B cell (primary cell): ENCODE results near the gene CD38. TPM values are rescaled to one million over a fixed set of nuclear protein-coding genes. Genes with fewer than 3 reads are reported as not detected.

Experiments used
- ATAC-seq: fragments of 200-7000 bp; cut with Tn5 transposase; one replicate; pipeline ENCODE4 v1.10.0; 2021; ENCODE audit warnings: low read depth, mild to moderate bottlenecking, moderate number of reproducible peaks, moderate library complexity
- CTCF ChIA-PET: fragments of 350-600 bp; sonication (Branson Sonifier 250); formaldehyde crosslinking; loops from one replicate; lab custom pipeline; 2021; ENCODE audit warnings: antibody characterized with exemption, inconsistent platforms; lab: Charles Lee
- POLR2A ChIA-PET: fragments of 350-600 bp; sonication (Branson Sonifier 250); formaldehyde crosslinking; loops from one replicate; lab custom pipeline; 2021; ENCODE audit warnings: antibody characterized with exemption; lab: Charles Lee
- DNase-seq: peaks from one replicate; pipeline ENCODE4 v3.0.0; 2013
- H2AFZ ChIP-seq: 2 replicates; pipeline ENCODE4 v1.6.1; 2012; ENCODE audit warnings: mild to moderate bottlenecking, low read depth, low read length; ENCODE audit not compliant: insufficient read depth, poor library complexity, severe bottlenecking
- H3K27ac ChIP-seq, 2 donors: 1 replicate in 1 of 2; 2 replicates in 1 of 2; pipeline ENCODE4 v1.5.1; 2012 to 2013; ENCODE audit warnings: low read length in 2 of 2, mild to moderate bottlenecking in 2 of 2, moderate library complexity in 1 of 2
- H3K27me3 ChIP-seq, 4 experiments: fragments of 200-600 bp in 1 of 4; sonication (generic) in 1 of 4; replicated peaks in 1 of 4; 1 replicate in 2 of 4; 2 replicates in 2 of 4; pipeline versions ENCODE4 v1.6.1 to v1.7.0; 2013 to 2016; ENCODE audit warnings: low read length in 3 of 4, mild to moderate bottlenecking in 2 of 4, mixed read lengths in 1 of 4, moderate library complexity in 1 of 4; ENCODE audit not compliant: insufficient read depth in 4 of 4, control insufficient read depth in 3 of 4; ENCODE audit errors: control extremely low read depth in 1 of 4
- H3K36me3 ChIP-seq, 2 experiments: replicated peaks in 1 of 2; 1 replicate in 1 of 2; 2 replicates in 1 of 2; pipeline versions ENCODE4 v1.6.1 to v1.7.1; 2013; ENCODE audit warnings: low read length in 1 of 2; ENCODE audit not compliant: insufficient read depth in 2 of 2, control insufficient read depth in 1 of 2; ENCODE audit errors: control extremely low read depth in 1 of 2, extremely low read depth in 1 of 2
- H3K4me1 ChIP-seq, 2 donors: fragments of 200-600 bp in 1 of 2; sonication (generic) in 1 of 2; 1 replicate in 1 of 2; 2 replicates in 1 of 2; pipeline versions ENCODE4 v1.5.1 to v1.6.1; 2013 to 2017; ENCODE audit warnings: low read length in 2 of 2; ENCODE audit not compliant: control insufficient read depth in 2 of 2, insufficient read depth in 2 of 2
- H3K4me2 ChIP-seq: replicated peaks from 2 replicates; pipeline ENCODE3; 2012; ENCODE audit warnings: mild to moderate bottlenecking, low read depth, low read length; ENCODE audit not compliant: poor library complexity, severe bottlenecking
- H3K4me3 ChIP-seq, 5 experiments: fragments of 200-600 bp in 1 of 5; sonication (generic) in 1 of 5; 1 replicate in 3 of 5; 2 replicates in 2 of 5; pipeline versions ENCODE4 v1.5.1 to v1.7.0; 2011 to 2016; ENCODE audit warnings: low read length in 4 of 5, mild to moderate bottlenecking in 4 of 5, low read depth in 2 of 5, control low read depth in 1 of 5, moderate library complexity in 1 of 5; ENCODE audit not compliant: insufficient read depth in 1 of 5; ENCODE audit errors: control extremely low read depth in 1 of 5, extremely low read depth in 1 of 5
- H3K79me2 ChIP-seq: fragments of 200-600 bp; sonication (generic); one replicate; pipeline ENCODE4 v1.6.0; 2016; ENCODE audit warnings: low read length; ENCODE audit not compliant: control insufficient read depth, insufficient read depth
- H3K9ac ChIP-seq: fragments of 200-600 bp; sonication (generic); 2 replicates; pipeline ENCODE4 v1.6.1; 2017; ENCODE audit warnings: mild to moderate bottlenecking, low read length, moderate library complexity
- H3K9me3 ChIP-seq, 3 donors: one replicate each; pipeline versions ENCODE4 v1.6.1 to v1.7.1; 2013; ENCODE audit warnings: low read length in 2 of 3; ENCODE audit not compliant: control insufficient read depth in 2 of 3, insufficient read depth in 1 of 3; ENCODE audit errors: control extremely low read depth in 1 of 3
- H4K20me1 ChIP-seq: 2 replicates; pipeline ENCODE4 v1.6.0; 2012; ENCODE audit warnings: mild to moderate bottlenecking, low read length; ENCODE audit not compliant: insufficient read depth, control insufficient read depth, poor library complexity, severe bottlenecking
- H3K27ac Mint-ChIP-seq: one replicate; pipeline ENCODE4 v1.8.0; 2021; ENCODE audit warnings: mixed read lengths
- H3K27me3 Mint-ChIP-seq: one replicate; pipeline ENCODE4 v1.8.0; 2021; ENCODE audit warnings: mixed read lengths
- H3K4me1 Mint-ChIP-seq: one replicate; pipeline ENCODE4 v1.8.0; 2021; ENCODE audit warnings: mixed read lengths
- H3K4me3 Mint-ChIP-seq: one replicate; pipeline ENCODE4 v1.8.0; 2021; ENCODE audit warnings: mixed read lengths
- H3K9me3 Mint-ChIP-seq: one replicate; pipeline ENCODE4 v1.8.0; 2022; ENCODE audit warnings: mixed read lengths; ENCODE audit not compliant: insufficient read depth
- CTCF ChIP-seq: fragments of 200-600 bp; IDR thresholded peaks from one replicate; pipeline ENCODE4 v1.8.0; 2022; ENCODE audit warnings: antibody characterized with exemption, mild to moderate bottlenecking
- EZH2 ChIP-seq: IDR thresholded peaks from 2 replicates; pipeline ENCODE4 v1.6.1; 2012; ENCODE audit warnings: borderline replicate concordance, low read depth, mild to moderate bottlenecking, moderate library complexity, low read length; ENCODE audit not compliant: insufficient read depth, poor library complexity, severe bottlenecking
- WGBS: methylation state at CpG from one replicate; pipeline ENCODE4 v1.1.5; 2013; ENCODE audit warnings: missing lambda C conversion rate; ENCODE audit not compliant: insufficient coverage; 5-methylcytosine and 5-hydroxymethylcytosine counted together
- intact Hi-C: fragments of 100-400 bp; cut with micrococcal nuclease; formaldehyde crosslinking; loops from one replicate; pipeline ENCODE4 v1.10.0; 2022
- polyA plus RNA-seq: library from polyadenylated mRNA; depleted of rRNA; stranded (reverse); fragments of >200 nt; gene quantifications from 2 replicates; pipeline ENCODE4 v1.2.3, GENCODE V29; 2012
- total RNA-seq, 2 donors: library from RNA; stranded (reverse); fragments of 120-200 nt in 1 of 2; gene quantifications; 1 replicate in 1 of 2; 2 replicates in 1 of 2; pipeline versions ENCODE4 v1.2.3 to v1.2.4, GENCODE V29; 2013 to 2022

CD38 gene
- total and polyA plus RNA-seq, 2 donors (not counting 1 experiment from before 2014, with no cell fraction given), result 10.1 to 12.9 TPM

- no peak overlapping the region for H2AFZ ChIP-seq
- H3K27ac ChIP-seq, result no peak overlapping the region
- no peak overlapping the region for H3K4me2 ChIP-seq
- no peak overlapping the region for H3K27ac Mint-ChIP-seq
- 88% methylated on average over 8 of the region's 10 CpGs for WGBS
- ChIA-PET CTCF (interaction anchor here (0.9 to 1.5 kb wide), 3 partner anchors 34 to 43 kb away, joined by 3 to 4 read pairs (median 3); no protein-coding TSS in a partner anchor), POLR2A (no interaction called here)
- no peaks in the 10 kb centered on the region for H3K9me3 Mint-ChIP-seq
- no peaks in the 10 kb centered on the region for H3K27me3 ChIP-seq
- no peaks in the 10 kb centered on the region for H3K9me3 ChIP-seq
- H3K4me3 ChIP-seq, result no peak overlapping the region
- ATAC-seq, result no peak
- H3K9ac ChIP-seq, result no peak overlapping the region
- H3K4me3 Mint-ChIP-seq, result no peak overlapping the region
- no peaks in the 10 kb centered on the region for H3K79me2 ChIP-seq
- peaks cover 4 to 5% of the 10 kb centered on the region in 2 experiments for H3K36me3 ChIP-seq
- intact Hi-C loops, result no loop called here
- no peaks in the 10 kb centered on the region for H3K27me3 Mint-ChIP-seq
- no peaks in the 10 kb centered on the region for H3K4me1 Mint-ChIP-seq
- no peaks in the 10 kb centered on the region for H4K20me1 ChIP-seq
- no peaks in the 10 kb centered on the region for H3K4me1 ChIP-seq
- no peak for DNase-seq
- TF ChIP-seq EZH2 (no peak), CTCF (no peak)
These were observed 70.2 kb downstream of the CD38 start for GRCh38 chr4:15848191-15848842.

GRCh38 chr4:15851969-15852368, 73.8 kb downstream of the CD38 start:
- H3K36me3 ChIP-seq, result peaks cover 4 to 8% of the 10 kb centered on the region in 2 experiments
- DNase-seq (no peak), ATAC-seq (no peak)
- 92% methylated on average over 3 of the region's 6 CpGs for WGBS
- CTCF ChIA-PET, result interaction anchor here (0.6 kb wide), 1 partner anchor 345 kb away, joined by 4 read pairs; no protein-coding TSS in a partner anchor
- Mint-ChIP-seq H3K4me1 (no peaks in the 10 kb centered on the region), H3K27me3 (no peaks in the 10 kb centered on the region), H3K27ac (no peak overlapping the region), H3K4me3 (no peak overlapping the region), H3K9me3 (no peaks in the 10 kb centered on the region)
- H3K9me3 ChIP-seq, result no peaks in the 10 kb centered on the region
- H3K27me3 ChIP-seq, result no peaks in the 10 kb centered on the region
- intact Hi-C loops, result no loop called here
- POLR2A ChIA-PET, result no interaction called here
- no peaks in the 10 kb centered on the region for H4K20me1 ChIP-seq
- no peaks in the 10 kb centered on the region for H3K4me1 ChIP-seq
- TF ChIP-seq EZH2, result no peak
- TF ChIP-seq CTCF, result no peak
- no peaks in the 10 kb centered on the region for H3K79me2 ChIP-seq
- no peak overlapping the region for H2AFZ ChIP-seq
- H3K4me3 ChIP-seq, result no peak overlapping the region
- H3K9ac ChIP-seq, result no peak overlapping the region
- H3K27ac ChIP-seq, result no peak overlapping the region
- no peak overlapping the region for H3K4me2 ChIP-seq
